ENCODE data around the gene SEC11C.
A peak's percentile ranks its signal among the peaks of the same experiment; 100 is the strongest.
"Not testable (repeated sequence)": the region's sequence is repeated elsewhere in the genome, so short reads cannot be mapped to it uniquely, and the experiment has no call there.

Gene SEC11C

DNA sequence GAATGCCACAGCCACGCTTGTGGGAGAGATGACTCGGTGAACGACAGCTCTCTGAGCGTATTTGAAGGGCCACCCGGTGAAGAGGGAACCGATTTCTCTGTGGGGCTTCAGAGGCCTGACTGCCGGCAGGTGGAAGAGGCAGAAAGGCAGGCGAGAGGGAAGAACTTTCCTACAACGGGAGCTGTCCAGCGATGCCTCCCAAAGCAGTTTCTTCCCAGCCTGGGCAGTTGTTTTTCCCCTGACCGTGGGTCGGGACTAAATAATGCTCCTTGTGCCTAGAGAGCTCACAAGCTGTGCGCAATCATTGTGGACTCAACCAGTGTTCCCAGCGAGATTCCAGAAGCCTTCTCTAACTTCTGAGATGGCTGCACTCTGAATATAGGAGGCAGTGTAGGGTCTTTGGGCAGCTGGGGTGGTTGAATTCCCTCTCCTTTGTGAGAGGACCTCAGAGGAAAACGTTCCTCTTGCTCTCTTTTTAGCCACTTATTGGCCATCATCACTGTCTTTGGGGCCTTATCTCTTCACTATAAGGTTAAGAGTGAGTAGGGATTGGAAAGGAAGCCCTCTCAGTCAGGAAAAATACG, 710 bp downstream of the SEC11C start:
- peaks cover 2% of the 10 kb centered on the region for H3K36me3 Mint-ChIP-seq
- peak overlapping the region; percentile 96 for H3K4me3 Mint-ChIP-seq
- H3K27ac Mint-ChIP-seq, result peak overlapping the region; percentile 99
- no peaks in the 10 kb centered on the region for H3K9me3 Mint-ChIP-seq (ENCODE audit: low read depth)
- peaks cover 45% of the 10 kb centered on the region for H3K4me1 Mint-ChIP-seq (ENCODE audit: low read depth)
- peaks cover 6% of the 10 kb centered on the region for H3K27me3 Mint-ChIP-seq

- H3K27me3 Mint-ChIP-seq, result no peaks in the 10 kb centered on the region
- H3K27ac Mint-ChIP-seq, result peak overlapping the region; percentile 76
- no peaks in the 10 kb centered on the region for H3K9me3 Mint-ChIP-seq (ENCODE audit: low read depth)
- peaks cover 2% of the 10 kb centered on the region for H3K36me3 Mint-ChIP-seq
- H3K4me1 Mint-ChIP-seq (ENCODE audit: low read depth), result peaks cover 53% of the 10 kb centered on the region
- peak overlapping the region; percentile 96 for H3K4me3 Mint-ChIP-seq
Measured at GRCh38 chr18:59141294-59142068, 1.8 kb downstream of the SEC11C start.

DNA sequence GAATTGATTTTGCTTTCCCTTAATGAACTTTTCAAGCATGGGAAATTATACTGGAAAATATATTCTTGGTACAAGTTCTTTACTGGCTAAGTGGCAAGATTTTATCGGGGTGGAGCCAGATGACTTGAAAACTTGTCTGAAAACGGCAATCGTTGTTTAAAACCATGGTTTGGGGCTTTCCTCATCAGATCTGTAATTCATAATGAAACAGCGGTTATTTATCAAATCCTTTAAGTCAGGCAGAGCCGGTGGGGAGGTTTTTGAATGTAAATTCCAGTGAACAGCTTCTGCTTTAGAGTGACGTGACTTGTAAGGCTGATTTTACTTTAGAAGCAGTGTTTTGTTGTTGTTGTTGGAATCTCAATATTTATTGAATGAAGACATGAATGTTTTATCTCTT, 2.6 kb downstream of the SEC11C start:
- H3K4me1 Mint-ChIP-seq (ENCODE audit: low read depth), result peaks cover 56% of the 10 kb centered on the region
- H3K4me3 Mint-ChIP-seq, result peak overlapping the region; percentile 68
- H3K36me3 Mint-ChIP-seq, result peaks cover 2% of the 10 kb centered on the region
- H3K27me3 Mint-ChIP-seq, result no peaks in the 10 kb centered on the region
- H3K27ac Mint-ChIP-seq, result peak overlapping the region; percentile 76
- no peaks in the 10 kb centered on the region for H3K9me3 Mint-ChIP-seq (ENCODE audit: low read depth)

DNA sequence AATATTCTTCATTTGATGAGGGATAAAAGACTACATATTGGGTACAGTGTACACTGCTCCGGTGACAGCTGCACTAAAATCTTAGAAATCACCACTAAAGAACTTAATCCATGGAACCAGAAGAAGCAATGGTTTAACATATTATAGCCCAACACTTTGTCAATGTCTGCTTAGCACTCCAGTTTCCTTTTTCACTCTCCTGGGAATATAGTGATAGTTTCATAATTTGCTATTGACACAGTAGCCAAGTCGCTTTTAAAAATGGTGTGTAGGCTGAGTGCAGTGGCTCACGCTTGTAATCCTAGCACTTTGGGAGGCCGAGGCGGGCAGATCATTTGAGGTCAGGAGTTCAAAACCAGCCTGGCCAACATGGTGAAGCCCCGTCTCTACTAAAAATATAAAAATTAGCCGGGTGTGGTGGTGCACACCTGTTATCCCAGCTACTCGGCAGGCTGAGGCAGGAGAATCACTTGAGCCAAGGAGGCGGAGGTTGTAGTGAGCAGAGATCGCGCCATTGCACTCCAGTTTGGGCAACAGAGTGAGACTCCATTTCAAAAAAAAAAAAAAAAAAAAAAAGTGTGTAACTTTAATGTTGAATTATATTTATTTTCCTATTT, 3.2 kb downstream of the SEC11C start:
- H3K27me3 Mint-ChIP-seq; H3K36me3 Mint-ChIP-seq; H3K9me3 Mint-ChIP-seq (ENCODE audit: low read depth): not testable (repeated sequence)
- Mint-ChIP-seq H3K4me3 (peak overlapping the region; percentile 68), H3K4me1 (ENCODE audit: low read depth) (peaks cover 60% of the 10 kb centered on the region), H3K27ac (peak overlapping the region; percentile 10)

DNA sequence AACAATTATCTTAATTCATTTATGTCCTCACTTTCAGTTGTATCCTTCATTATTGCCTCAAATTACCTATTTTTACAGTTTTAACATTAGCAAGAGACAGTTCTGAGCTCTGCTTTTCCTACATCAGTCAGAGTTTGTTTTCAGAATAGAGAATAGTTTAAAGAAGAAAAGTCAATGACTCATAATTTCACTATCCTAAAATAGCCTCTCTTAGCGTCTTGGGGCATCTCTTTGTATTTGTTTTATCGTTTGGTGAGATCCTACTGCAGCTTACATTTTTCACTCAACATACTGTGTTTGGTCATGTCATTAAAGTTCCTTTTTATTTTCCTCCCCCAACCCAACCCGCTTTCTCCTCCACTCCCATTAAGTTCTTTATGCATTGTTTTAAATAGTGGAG, 3.8 kb downstream of the SEC11C start:
- Mint-ChIP-seq H3K4me1 (ENCODE audit: low read depth) (peaks cover 63% of the 10 kb centered on the region), H3K4me3 (peak overlapping the region; percentile 78), H3K9me3 (ENCODE audit: low read depth) (no peaks in the 10 kb centered on the region), H3K27ac (peak overlapping the region; percentile 70), H3K27me3 (no peaks in the 10 kb centered on the region), H3K36me3 (peaks cover 2% of the 10 kb centered on the region)

DNA sequence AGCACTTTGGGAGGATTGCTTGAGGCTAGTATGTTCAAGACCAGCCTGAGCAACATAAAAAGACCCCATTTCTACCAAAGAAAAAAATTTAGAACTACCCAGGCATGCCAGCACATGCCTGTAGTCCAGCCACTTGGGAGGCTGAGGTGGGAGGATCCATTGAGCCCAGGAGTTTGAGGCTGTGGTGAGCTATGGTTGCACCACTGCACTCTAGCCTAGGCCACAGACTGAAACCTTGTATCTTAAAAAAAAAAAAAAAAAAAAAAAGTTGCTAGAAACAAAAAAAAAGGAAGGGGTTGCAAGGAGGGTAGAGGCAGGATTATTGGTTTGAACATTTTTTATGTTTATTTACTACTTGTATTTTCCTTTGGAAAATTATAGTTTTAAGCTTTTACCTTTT, 4.8 kb downstream of the SEC11C start:
- H3K4me1 Mint-ChIP-seq (ENCODE audit: low read depth), result peaks cover 69% of the 10 kb centered on the region
- H3K27ac Mint-ChIP-seq, result no peak overlapping the region
- peaks cover 2% of the 10 kb centered on the region for H3K36me3 Mint-ChIP-seq
- H3K9me3 Mint-ChIP-seq (ENCODE audit: low read depth), result no peaks in the 10 kb centered on the region
- H3K4me3 Mint-ChIP-seq, result no peak overlapping the region
- H3K27me3 Mint-ChIP-seq, result no peaks in the 10 kb centered on the region

DNA sequence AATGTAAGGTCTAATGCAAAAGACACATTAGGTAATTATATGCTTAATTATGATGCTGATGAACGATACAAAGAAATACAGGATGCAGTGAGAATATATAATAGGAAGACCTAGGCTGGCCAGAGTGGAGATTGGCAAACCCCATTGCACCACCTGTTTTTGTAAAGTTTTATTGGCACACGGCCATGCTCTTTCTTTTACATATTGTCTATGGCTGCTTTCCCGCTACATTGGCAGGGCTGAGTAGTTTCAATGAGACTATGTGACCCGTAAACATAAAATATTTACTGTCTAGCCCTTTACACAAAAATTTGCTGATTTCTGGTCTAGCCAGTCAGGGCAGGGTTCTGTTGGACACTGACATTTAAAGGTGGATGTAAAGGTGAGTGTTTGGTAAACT, 5.4 kb downstream of the SEC11C start:
- no peak overlapping the region for H3K27ac Mint-ChIP-seq
- peaks cover 2% of the 10 kb centered on the region for H3K36me3 Mint-ChIP-seq
- H3K9me3 Mint-ChIP-seq (ENCODE audit: low read depth), result no peaks in the 10 kb centered on the region
- H3K4me3 Mint-ChIP-seq, result no peak overlapping the region
- H3K4me1 Mint-ChIP-seq (ENCODE audit: low read depth), result peaks cover 73% of the 10 kb centered on the region
- no peaks in the 10 kb centered on the region for H3K27me3 Mint-ChIP-seq

- H3K27me3 Mint-ChIP-seq, result no peaks in the 10 kb centered on the region
- peaks cover 54% of the 10 kb centered on the region for H3K4me1 Mint-ChIP-seq (ENCODE audit: low read depth)
- peaks cover 6% of the 10 kb centered on the region for H3K36me3 Mint-ChIP-seq
- H3K27ac Mint-ChIP-seq, result no peak overlapping the region
- H3K4me3 Mint-ChIP-seq, result no peak overlapping the region
- H3K9me3 Mint-ChIP-seq (ENCODE audit: low read depth), result no peaks in the 10 kb centered on the region
Measured at GRCh38 chr18:59148192-59148591, 8.5 kb downstream of the SEC11C start.

GRCh38 chr18:59149007-59149406, 9.3 kb downstream of the SEC11C start:
- Mint-ChIP-seq H3K4me3 (no peak overlapping the region), H3K27me3 (no peaks in the 10 kb centered on the region), H3K36me3 (peaks cover 6% of the 10 kb centered on the region), H3K4me1 (ENCODE audit: low read depth) (peaks cover 50% of the 10 kb centered on the region), H3K27ac (peak overlapping the region; percentile 16), H3K9me3 (ENCODE audit: low read depth) (no peaks in the 10 kb centered on the region)

DNA sequence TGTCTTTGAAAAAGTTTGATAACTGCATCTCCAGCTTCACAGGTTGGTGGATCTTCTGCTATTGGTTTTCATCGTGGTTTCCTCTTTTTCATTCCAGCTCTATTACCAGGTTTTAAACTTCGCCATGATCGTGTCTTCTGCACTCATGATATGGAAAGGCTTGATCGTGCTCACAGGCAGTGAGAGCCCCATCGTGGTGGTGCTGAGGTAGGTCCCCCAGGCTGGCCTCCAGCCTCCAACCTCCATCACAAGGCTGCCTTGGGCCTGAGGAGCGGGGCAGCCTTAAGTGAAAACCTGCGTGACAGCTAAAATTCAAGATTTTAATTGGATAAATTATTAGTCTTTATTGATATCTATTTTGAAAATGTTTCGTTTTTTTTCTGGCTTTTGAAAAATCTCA, 9.7 kb downstream of the SEC11C start:
- Mint-ChIP-seq H3K27ac (no peak overlapping the region), H3K4me3 (no peak overlapping the region), H3K27me3 (no peaks in the 10 kb centered on the region), H3K9me3 (ENCODE audit: low read depth) (no peaks in the 10 kb centered on the region), H3K4me1 (ENCODE audit: low read depth) (peaks cover 46% of the 10 kb centered on the region), H3K36me3 (peaks cover 10% of the 10 kb centered on the region)

GRCh38 chr18:59150236-59150635, 10.6 kb downstream of the SEC11C start:
- no peaks in the 10 kb centered on the region for H3K9me3 Mint-ChIP-seq (ENCODE audit: low read depth)
- no peak overlapping the region for H3K27ac Mint-ChIP-seq
- peaks cover 42% of the 10 kb centered on the region for H3K4me1 Mint-ChIP-seq (ENCODE audit: low read depth)
- H3K36me3 Mint-ChIP-seq, result peaks cover 11% of the 10 kb centered on the region
- no peak overlapping the region for H3K4me3 Mint-ChIP-seq
- H3K27me3 Mint-ChIP-seq, result no peaks in the 10 kb centered on the region

DNA sequence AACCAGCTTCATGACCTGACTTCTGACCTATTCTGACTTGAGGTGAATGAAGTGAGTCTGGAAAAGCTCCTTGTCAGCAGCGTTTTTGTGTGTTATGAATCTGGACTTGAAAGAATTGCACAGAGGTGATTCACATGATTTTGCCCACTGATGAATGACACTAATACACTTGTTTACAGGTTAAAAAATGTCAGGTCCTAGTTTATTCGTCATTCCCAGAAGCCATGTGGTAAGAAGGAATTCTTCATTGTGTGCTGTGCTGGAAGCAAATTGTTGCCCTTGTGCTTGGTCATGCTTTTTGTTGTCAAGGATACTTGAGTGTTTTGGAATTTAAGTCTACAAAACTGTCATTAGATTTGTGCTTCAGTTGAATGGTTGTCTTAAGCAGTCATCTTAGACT, 15.5 kb downstream of the SEC11C start:
- Mint-ChIP-seq H3K27ac (no peak overlapping the region), H3K9me3 (ENCODE audit: low read depth) (no peaks in the 10 kb centered on the region), H3K4me1 (ENCODE audit: low read depth) (peaks cover 8% of the 10 kb centered on the region), H3K4me3 (no peak overlapping the region), H3K27me3 (no peaks in the 10 kb centered on the region), H3K36me3 (peaks cover 21% of the 10 kb centered on the region)

- H3K4me3 Mint-ChIP-seq, result no peak overlapping the region
- H3K4me1 Mint-ChIP-seq (ENCODE audit: low read depth), result no peaks in the 10 kb centered on the region
- peaks cover 22% of the 10 kb centered on the region for H3K36me3 Mint-ChIP-seq
- no peaks in the 10 kb centered on the region for H3K9me3 Mint-ChIP-seq (ENCODE audit: low read depth)
- H3K27me3 Mint-ChIP-seq, result no peaks in the 10 kb centered on the region
- no peak overlapping the region for H3K27ac Mint-ChIP-seq
Measured at GRCh38 chr18:59156316-59156715, 16.6 kb downstream of the SEC11C start.

GRCh38 chr18:59159265-59159664, 19.6 kb downstream of the SEC11C start:
- Mint-ChIP-seq H3K27me3 (no peaks in the 10 kb centered on the region), H3K36me3 (peaks cover 16% of the 10 kb centered on the region), H3K4me1 (ENCODE audit: low read depth) (no peaks in the 10 kb centered on the region), H3K4me3 (no peak overlapping the region), H3K9me3 (ENCODE audit: low read depth) (no peaks in the 10 kb centered on the region), H3K27ac (no peak overlapping the region)

GRCh38 chr18:59159986-59160385, 20.3 kb downstream of the SEC11C start:
- no peaks in the 10 kb centered on the region for H3K27me3 Mint-ChIP-seq
- H3K4me3 Mint-ChIP-seq, result no peak overlapping the region
- peaks cover 13% of the 10 kb centered on the region for H3K36me3 Mint-ChIP-seq
- H3K4me1 Mint-ChIP-seq (ENCODE audit: low read depth), result no peaks in the 10 kb centered on the region
- H3K27ac Mint-ChIP-seq, result no peak overlapping the region
- no peaks in the 10 kb centered on the region for H3K9me3 Mint-ChIP-seq (ENCODE audit: low read depth)

Data from activated naive CD8-positive, alpha-beta T cell (primary cell).